A549 (cell line): Measurements from ENCODE around the gene CHMP6. TPM values are rescaled to one million over a fixed set of nuclear protein-coding genes. Genes with fewer than 3 reads are reported as not detected.

Experiments used
- ATAC-seq, 2 experiments: fragments of 200-7000 bp in 1 of 2; fragments of >200 bp in 1 of 2; cut with Nextera tagmentation in 1 of 2; cut with Tn5 transposase in 1 of 2; 3 replicates each; pipeline versions ENCODE4 v1.8.0 to v1.9.1; 2018 to 2020; ENCODE audit warnings: mild to moderate bottlenecking in 1 of 2, moderate library complexity in 1 of 2
- CTCF ChIA-PET: fragments of 300-600 bp; sonication (Branson Sonifier 250); formaldehyde crosslinking; extraction: SDS; loops from one replicate; lab custom pipeline; 2021; ENCODE audit warnings: antibody characterized with exemption, inconsistent platforms; lab: Yijun Ruan, JAX
- POLR2A ChIA-PET: fragments of 350-600 bp; formaldehyde crosslinking; extraction: SDS; loops from one replicate; lab custom pipeline; 2021; ENCODE audit warnings: antibody characterized with exemption, inconsistent platforms; lab: Yijun Ruan, JAX
- DNase-seq, 2 experiments: peaks; one replicate each; pipeline versions ENCODE4 v3.0.0 to v3.0.0-alpha.2; 2011 to 2016; ENCODE audit warnings: low read depth in 1 of 2, low spot score in 1 of 2
- FAIRE-seq: peaks from 2 replicates; lab custom pipeline; 2011; peaks lifted over from hg19 to GRCh38; lab: Jason Lieb, UNC
- H3K27ac ChIP-seq, 2 experiments: fragments of >200 bp; sonication (Bioruptor Twin); formaldehyde crosslinking; 3 replicates each; pipeline ENCODE4 v1.5.1; 2016 to 2017
- H3K4me1 ChIP-seq: fragments of >200 bp; sonication (Bioruptor Twin); formaldehyde crosslinking; 3 replicates; pipeline ENCODE4 v1.6.1; 2016
- H3K4me2 ChIP-seq: fragments of >200 bp; sonication (Bioruptor Twin); formaldehyde crosslinking; 3 replicates; pipeline ENCODE4 v1.6.1; 2016
- H3K4me3 ChIP-seq: fragments of >200 bp; sonication (Bioruptor Twin); formaldehyde crosslinking; 3 replicates; pipeline ENCODE4 v1.5.1; 2016
- H3K9me3 ChIP-seq: fragments of >200 bp; sonication (Bioruptor Twin); formaldehyde crosslinking; 3 replicates; pipeline ENCODE4 v1.6.1; 2016
- ATOH8 ChIP-seq: fragments of 250-450 bp; sonication (Bioruptor Pico); IDR thresholded peaks from 2 replicates; pipeline ENCODE4 v1.5.0; 2020; ENCODE audit warnings: low read depth, mild to moderate bottlenecking, moderate library complexity
- CEBPB ChIP-seq, 2 experiments: fragments of >200 bp in 1 of 2; sonication (Bioruptor Twin) in 1 of 2; formaldehyde crosslinking in 1 of 2; IDR thresholded peaks; 2 replicates each; pipeline ENCODE4 v1.6.1; 2012 to 2016
- CHD4 ChIP-seq: fragments of 200-600 bp; sonication (generic); IDR thresholded peaks from 2 replicates; pipeline ENCODE4 v1.6.1; 2016; ENCODE audit warnings: antibody characterized with exemption, mild to moderate bottlenecking, borderline replicate concordance
- FOXS1 ChIP-seq: fragments of 250-450 bp; sonication (Bioruptor Pico); IDR thresholded peaks from 2 replicates; pipeline ENCODE4 v1.5.0; 2020; ENCODE audit warnings: mild to moderate bottlenecking, moderate library complexity
- GATA3 ChIP-seq: IDR thresholded peaks from 2 replicates; pipeline ENCODE4 v1.6.1; 2012; ENCODE audit warnings: borderline replicate concordance
- HES2 ChIP-seq: fragments of >200 bp; sonication (Bioruptor Twin); formaldehyde crosslinking; IDR thresholded peaks from 2 replicates; pipeline ENCODE4 v1.6.1; 2016
- HEYL ChIP-seq: fragments of 250-450 bp; sonication (Bioruptor Pico); IDR thresholded peaks from 2 replicates; pipeline ENCODE4 v1.8.0; 2021; ENCODE audit warnings: mild to moderate bottlenecking, moderate library complexity
- HOXB13 ChIP-seq: fragments of 250-450 bp; sonication (Bioruptor Pico); IDR thresholded peaks from 2 replicates; pipeline ENCODE4 v1.5.0; 2020; ENCODE audit warnings: low read depth, mild to moderate bottlenecking, moderate library complexity
- MAFK ChIP-seq: fragments of 450-650 bp; IDR thresholded peaks from 2 replicates; pipeline ENCODE4 v1.6.1; 2014; ENCODE audit not compliant: partially characterized antibody
- MAZ ChIP-seq: fragments of 150-350 bp; IDR thresholded peaks from 2 replicates; pipeline ENCODE4 v1.6.1; 2014; ENCODE audit warnings: antibody characterized with exemption, low read depth, low read length, borderline replicate concordance
- MYC ChIP-seq: IDR thresholded peaks from 2 replicates; pipeline ENCODE4 v1.6.1; 2012; ENCODE audit warnings: mild to moderate bottlenecking, inconsistent platforms, low read length, improper control_type of control experiment, borderline replicate concordance
- NFE2L2 ChIP-seq: fragments of 150-350 bp; conservative IDR thresholded peaks from 2 replicates; pipeline ENCODE4 v1.6.1; 2014; ENCODE audit warnings: low read length
- PHF8 ChIP-seq: fragments of 200-600 bp; sonication (generic); IDR thresholded peaks from 2 replicates; pipeline ENCODE4 v1.6.1; 2016; ENCODE audit warnings: low read depth, mild to moderate bottlenecking, antibody characterized with exemption, moderate library complexity, borderline replicate concordance
- POLR2A ChIP-seq: IDR thresholded peaks from 2 replicates; pipeline ENCODE4 v1.6.1; 2012; ENCODE audit warnings: mild to moderate bottlenecking, low read length
- RNF2 ChIP-seq: fragments of 200-600 bp; sonication (generic); IDR thresholded peaks from 2 replicates; pipeline ENCODE4 v1.6.1; 2016; ENCODE audit warnings: low read depth, mild to moderate bottlenecking, antibody characterized with exemption, moderate library complexity, borderline replicate concordance
- SMC3 ChIP-seq: fragments of >200 bp; sonication (Bioruptor Twin); formaldehyde crosslinking; IDR thresholded peaks from 3 replicates; pipeline ENCODE4 v1.6.1; 2018; ENCODE audit warnings: inconsistent platforms
- TFCP2L1 ChIP-seq: fragments of 250-450 bp; sonication (Bioruptor Pico); IDR thresholded peaks from 2 replicates; pipeline ENCODE4 v1.5.0; 2021; ENCODE audit warnings: mild to moderate bottlenecking
- TP53 ChIP-seq: fragments of 250-450 bp; sonication (Bioruptor Pico); IDR thresholded peaks from 2 replicates; pipeline ENCODE4 v1.5.0; 2021; ENCODE audit warnings: mild to moderate bottlenecking, moderate library complexity
- WGBS: methylation state at CpG from one replicate; pipeline ENCODE4 v1.1.6; 2017; ENCODE audit errors: missing lambda C conversion rate; 5-methylcytosine and 5-hydroxymethylcytosine counted together
- polyA plus RNA-seq, 4 experiments: library from polyadenylated mRNA; depleted of rRNA in 3 of 4; stranded (reverse); fragments of >200 nt; fragmentation: RNase III in 1 of 4; extraction: RNeasy Plus Mini Kit Qiagen cat#74134 plus additional on column Dnase treatment in 1 of 4; gene quantifications; 2 replicates in 3 of 4; 3 replicates in 1 of 4; pipeline ENCODE4 v1.2.3, GENCODE V29; 2011 to 2017

Gene CHMP6
- polyA plus RNA-seq, 2 of the 4 experiments (the other 2 are of a cell fraction) = 28.9 to 30.8 TPM

- POLR2A ChIA-PET = no interaction called here
- H3K4me1 ChIP-seq = no peaks in the 10 kb centered on the region
- no peaks in the 10 kb centered on the region for H3K9me3 ChIP-seq
- H3K4me3 ChIP-seq = no peak overlapping the region
- no peak overlapping the region for H3K27ac ChIP-seq
- CTCF ChIA-PET = interaction anchor here (1.1 kb wide), 1 partner anchor 45 kb away, joined by 4 read pairs; no protein-coding TSS in a partner anchor
- 97% methylated on average over 22 of the region's 22 CpGs for WGBS
- TF ChIP-seq CHD4 (no peak), HOXB13 (CRISPR knock-in tag) (no peak), SMC3 (no peak), GATA3 (no peak), MYC (no peak), CEBPB (IDR thresholded peaks at IDR 0.05) (no peak), HES2 (no peak), ATOH8 (no peak), FOXS1 (CRISPR knock-in tag) (no peak), TFCP2L1 (no peak), MAZ (no peak), POLR2A (no peak), PHF8 (no peak)
- no peak for ATAC-seq
- no peak for FAIRE-seq
- DNase-seq = no peak
- H3K4me2 ChIP-seq = no peak overlapping the region
These were observed 37.9 kb upstream of the CHMP6 start for GRCh38 chr17:80953471-80954315.

- no peaks in the 10 kb centered on the region for H3K9me3 ChIP-seq
- TF ChIP-seq TP53 (CRISPR knock-in tag) (no peak), HEYL (no peak)
- ChIA-PET POLR2A (no interaction called here), CTCF (interaction anchor here (1.2 kb wide), 1 partner anchor 15 kb away, joined by 3 read pairs; no protein-coding TSS in a partner anchor)
- ATAC-seq = no peak
- no peaks in the 10 kb centered on the region for H3K4me1 ChIP-seq
- 94% methylated on average over 5 of the region's 5 CpGs for WGBS
- no peak overlapping the region for H3K4me3 ChIP-seq
- H3K4me2 ChIP-seq = no peak overlapping the region
- no peak for FAIRE-seq
- H3K27ac ChIP-seq = no peak overlapping the region
- no peak for DNase-seq
These were observed 36.6 kb upstream of the CHMP6 start for GRCh38 chr17:80955078-80955477.

DNA sequence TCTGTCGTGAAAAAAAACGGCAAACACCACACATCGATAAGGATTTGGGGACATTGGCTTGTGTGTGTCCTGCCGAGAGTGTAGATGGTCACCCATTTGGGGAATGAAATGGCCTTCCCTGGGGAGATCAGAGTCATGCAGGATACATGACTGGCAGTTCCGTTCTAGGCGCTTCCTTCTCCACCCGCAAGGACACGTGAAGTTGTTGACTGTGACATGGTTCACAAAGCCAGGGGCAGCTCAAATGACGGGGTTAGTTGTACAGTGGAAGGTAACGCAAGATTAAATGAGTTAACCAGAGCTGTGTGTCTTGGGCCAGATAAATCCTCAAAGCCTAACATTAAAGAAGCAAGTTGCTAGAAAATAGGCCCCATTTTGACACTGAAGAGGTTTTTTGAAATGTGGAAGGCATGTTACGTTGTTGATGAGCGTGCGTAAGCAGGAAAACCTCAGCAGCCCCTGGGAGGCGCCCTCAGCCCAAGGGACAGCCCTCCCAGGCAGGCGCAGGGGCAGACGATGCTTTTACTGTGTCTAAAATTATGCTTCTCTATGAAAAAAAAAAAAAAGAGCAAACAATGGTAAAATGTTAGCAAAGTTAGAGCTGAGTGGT, 35.9 kb upstream of the CHMP6 start:
- FAIRE-seq (no peak), ATAC-seq (no peak), DNase-seq (no peak)
- 93% methylated on average over 16 of the region's 16 CpGs for WGBS
- Histone ChIP-seq H3K4me1 (no peaks in the 10 kb centered on the region), H3K27ac (no peak overlapping the region), H3K9me3 (no peaks in the 10 kb centered on the region), H3K4me2 (no peak overlapping the region), H3K4me3 (no peak overlapping the region)
- ChIA-PET CTCF (interaction anchor here (0.6 to 2.5 kb wide), 3 partner anchors 10 to 21 kb away, joined by 3 to 5 read pairs (median 3); no protein-coding TSS in a partner anchor), POLR2A (no interaction called here)
- no peak for TF ChIP-seq MAFK
- TF ChIP-seq RNF2 = no peak
- TF ChIP-seq NFE2L2 = no peak
- no peak for TF ChIP-seq CHD4
- TF ChIP-seq, all 56 proteins: peak for 0
